ENCODE results near the gene FOXK2.

- TF ChIP-seq CTCF (IDR thresholded peaks at IDR 0.05) (no peak), POLR2A (IDR thresholded peaks at IDR 0.05) (no peak)
Measured at GRCh38 chr17:82587234-82588086, 67.9 kb downstream of the FOXK2 start.
